HTR-8/SVneo (cell line): ENCODE results near the gene BATF3.
"Not testable (repeated sequence)": the region's sequence is repeated elsewhere in the genome, so short reads cannot be mapped to it uniquely, and the experiment has no call there.

Experiments used
- DNase-seq: peaks from one replicate; pipeline ENCODE4 v3.0.0; 2011; ENCODE audit warnings: low spot score, mixed read lengths; ENCODE audit not compliant: insufficient read length
- FAIRE-seq: peaks from 2 replicates; lab custom pipeline; 2011; peaks lifted over from hg19 to GRCh38; lab: Jason Lieb, UNC

The BATF3 gene

GRCh38 chr1:212699625-212700222 lies at the start of gene BATF3:
BATF3 (minus strand) TSS chr1:212699840; CDS start chr1:212699762, 78 bp downstream.
- FAIRE-seq: no peak
- no peak for DNase-seq

- FAIRE-seq (no peak), DNase-seq (no peak)
Observed at GRCh38 chr1:212746546-212746945, 46.9 kb upstream of the BATF3 start.

GRCh38 chr1:212745303-212745702 lies 45.7 kb upstream of the BATF3 start:
- FAIRE-seq (no peak), DNase-seq (no peak)

- FAIRE-seq (no peak), DNase-seq (no peak)
Observed at GRCh38 chr1:212743901-212744475, 44.3 kb upstream of the BATF3 start.

- DNase-seq (no peak), FAIRE-seq (no peak)
Observed at GRCh38 chr1:212738330-212738729, 38.7 kb upstream of the BATF3 start.

- no peak for DNase-seq
- no peak for FAIRE-seq
Observed at GRCh38 chr1:212737559-212737958, 37.9 kb upstream of the BATF3 start.

GRCh38 chr1:212733109-212733508 lies 33.5 kb upstream of the BATF3 start:
- DNase-seq (no peak), FAIRE-seq (no peak)

- no peak for FAIRE-seq
- no peak for DNase-seq
Observed at GRCh38 chr1:212731630-212732029, 32.0 kb upstream of the BATF3 start.

- DNase-seq: no peak
- FAIRE-seq: no peak
Observed at GRCh38 chr1:212728606-212729005, 29.0 kb upstream of the BATF3 start.

GRCh38 chr1:212727386-212728181 lies 27.9 kb upstream of the BATF3 start:
- DNase-seq (no peak), FAIRE-seq (no peak)

- DNase-seq, FAIRE-seq: not testable (repeated sequence)
Observed at GRCh38 chr1:212724679-212725078, 25.0 kb upstream of the BATF3 start.

GRCh38 chr1:212722270-212722957 lies 22.8 kb upstream of the BATF3 start:
- FAIRE-seq (no peak), DNase-seq (no peak)

- peak; percentile 65 for DNase-seq
- no peak for FAIRE-seq
Observed at GRCh38 chr1:212721388-212722247, 22.0 kb upstream of the BATF3 start.

- DNase-seq (no peak), FAIRE-seq (no peak)
Observed at GRCh38 chr1:212719633-212720032, 20.0 kb upstream of the BATF3 start.

- DNase-seq: no peak
- FAIRE-seq: no peak
Observed at GRCh38 chr1:212718499-212718898, 18.9 kb upstream of the BATF3 start.

GRCh38 chr1:212716161-212716560 lies 16.5 kb upstream of the BATF3 start:
- FAIRE-seq (no peak), DNase-seq (no peak)

- no peak for DNase-seq
- no peak for FAIRE-seq
Observed at GRCh38 chr1:212713465-212714136, 14.0 kb upstream of the BATF3 start.

- no peak for DNase-seq
- no peak for FAIRE-seq
Observed at GRCh38 chr1:212712451-212713303, 13.0 kb upstream of the BATF3 start.
